ENCODE measurements around the gene XRCC1.

- TF ChIP-seq CTCF (conservative IDR thresholded peaks at IDR 0.05; ENCODE audit: low read length) (no peak), EZH2phosphoT487 (IDR thresholded peaks at IDR 0.05; ENCODE audit: borderline replicate concordance, low read depth, low read length) (no peak)
Observed at GRCh38 chr19:43541920-43542650, 33.2 kb downstream of the XRCC1 start.

Data from OCI-LY7 (cell line).